H1 (cell line): ENCODE data around the gene TPM1. TPM values are rescaled to one million over a fixed set of nuclear protein-coding genes. Genes with fewer than 3 reads are reported as not detected.

Experiments used
- CTCF ChIA-PET: fragments of 300-600 bp; sonication (Branson Sonifier 250); formaldehyde crosslinking; loops from one replicate; lab custom pipeline; 2021; ENCODE audit not compliant: partially characterized antibody; lab: Charles Lee
- POLR2A ChIA-PET: fragments of 300-600 bp; sonication (Branson Sonifier 250); formaldehyde crosslinking; loops from one replicate; lab custom pipeline; 2021; ENCODE audit warnings: inconsistent platforms; ENCODE audit not compliant: partially characterized antibody; lab: Charles Lee
- DNase-seq, 2 experiments: peaks; one replicate each; pipeline versions ENCODE4 v3.0.0 to v3.0.0-alpha.2; 2010 to 2022; ENCODE audit warnings: low spot score in 2 of 2, low read depth in 1 of 2, mixed read lengths in 1 of 2
- FAIRE-seq: peaks from 2 replicates; lab custom pipeline; 2011; peaks lifted over from hg19 to GRCh38; lab: Jason Lieb, UNC
- H2AFZ ChIP-seq: 2 replicates; pipeline ENCODE4 v1.8.1; 2012; ENCODE audit warnings: low read length, inconsistent platforms
- H2AK5ac ChIP-seq: 2 replicates; pipeline ENCODE4 v1.6.1; 2013; ENCODE audit warnings: low read depth, low read length
- H2BK120ac ChIP-seq: replicated peaks from 2 replicates; pipeline ENCODE3; 2013; ENCODE audit warnings: low read depth, low read length, inconsistent platforms
- H2BK12ac ChIP-seq: 2 replicates; pipeline ENCODE4 v1.6.1; 2013; ENCODE audit warnings: low read depth, low read length
- H2BK15ac ChIP-seq: 2 replicates; pipeline ENCODE4 v1.6.1; 2013; ENCODE audit warnings: low read length
- H2BK20ac ChIP-seq: 2 replicates; pipeline ENCODE4 v1.6.1; 2013; ENCODE audit warnings: low read length
- H2BK5ac ChIP-seq: 2 replicates; pipeline ENCODE4 v1.6.1; 2013; ENCODE audit warnings: low read depth, low read length
- H3K14ac ChIP-seq: 2 replicates; pipeline ENCODE4 v1.6.1; 2013; ENCODE audit warnings: inconsistent platforms; ENCODE audit not compliant: insufficient read length
- H3K18ac ChIP-seq: 2 replicates; pipeline ENCODE4 v1.6.1; 2013; ENCODE audit warnings: low read length; ENCODE audit errors: extremely low read depth
- H3K23ac ChIP-seq: 2 replicates; pipeline ENCODE4 v1.6.1; 2013; ENCODE audit warnings: inconsistent platforms; ENCODE audit not compliant: insufficient read length
- H3K23me2 ChIP-seq: 2 replicates; pipeline ENCODE4 v1.6.1; 2013; ENCODE audit warnings: low read depth, low read length
- H3K27ac ChIP-seq: 2 replicates; pipeline ENCODE4 v1.6.1; 2011; ENCODE audit warnings: low read depth, low read length, inconsistent platforms
- H3K27me3 ChIP-seq, 4 experiments: replicated peaks in 1 of 4; 1 replicate in 1 of 4; 2 replicates in 3 of 4; pipeline versions ENCODE4 v1.6.1 to v1.8.1; 2011 to 2013; ENCODE audit warnings: low read length in 3 of 4, mild to moderate bottlenecking in 3 of 4, inconsistent platforms in 2 of 4, mixed read lengths in 2 of 4, moderate library complexity in 1 of 4; ENCODE audit not compliant: control insufficient read depth in 3 of 4, insufficient read depth in 3 of 4; ENCODE audit errors: extremely low read depth in 1 of 4
- H3K36me3 ChIP-seq, 4 experiments: 2 replicates each; pipeline versions ENCODE4 v1.6.1 to v1.8.1; 2011 to 2013; ENCODE audit warnings: mild to moderate bottlenecking in 4 of 4, low read length in 3 of 4, moderate library complexity in 2 of 4, control low read depth in 1 of 4, inconsistent platforms in 1 of 4; ENCODE audit not compliant: insufficient read depth in 4 of 4, control insufficient read depth in 2 of 4
- H3K4ac ChIP-seq: replicated peaks from 2 replicates; pipeline ENCODE3; 2013; ENCODE audit warnings: low read length, low read depth, mixed read lengths, inconsistent platforms; ENCODE audit not compliant: insufficient read length
- H3K4me1 ChIP-seq, 4 experiments: replicated peaks in 1 of 4; 1 replicate in 1 of 4; 2 replicates in 3 of 4; pipeline versions ENCODE4 v1.6.1 to v1.8.1; 2011 to 2013; ENCODE audit warnings: low read length in 3 of 4, inconsistent platforms in 2 of 4, mixed read lengths in 1 of 4; ENCODE audit not compliant: insufficient read depth in 4 of 4, control insufficient read depth in 3 of 4
- H3K4me2 ChIP-seq, 2 experiments: 2 replicates each; pipeline versions ENCODE4 v1.6.1 to v1.8.1; 2011 to 2013; ENCODE audit warnings: low read depth in 2 of 2, low read length in 2 of 2, control low read depth in 1 of 2, inconsistent platforms in 1 of 2, mild to moderate bottlenecking in 1 of 2; ENCODE audit not compliant: insufficient read depth in 1 of 2
- H3K4me3 ChIP-seq, 4 experiments: fragments of 200-600, 300-600 bp in 1 of 4; sonication (generic), shearing (Covaris generic), sonication (Bioruptor Twin) in 1 of 4; 2 replicates each; pipeline versions ENCODE4 v1.5.1 to v1.8.1; 2011 to 2016; ENCODE audit warnings: low read length in 4 of 4, low read depth in 3 of 4, control low read depth in 2 of 4, inconsistent platforms in 2 of 4, mild to moderate bottlenecking in 2 of 4, mixed read lengths in 1 of 4, moderate library complexity in 1 of 4; ENCODE audit not compliant: insufficient read depth in 2 of 4; ENCODE audit errors: extremely low read depth in 1 of 4
- H3K56ac ChIP-seq: replicated peaks from 2 replicates; pipeline ENCODE3; 2013; ENCODE audit warnings: low read depth, mild to moderate bottlenecking, mixed read lengths, low read length, inconsistent platforms; ENCODE audit not compliant: insufficient read length
- H3K79me1 ChIP-seq: 2 replicates; pipeline ENCODE4 v1.6.1; 2013; ENCODE audit warnings: low read depth, low read length, control low read depth
- H3K79me2 ChIP-seq, 2 experiments: 2 replicates each; pipeline versions ENCODE4 v1.6.1 to v1.8.1; 2012 to 2013; ENCODE audit warnings: low read length in 2 of 2, mild to moderate bottlenecking in 2 of 2, inconsistent platforms in 1 of 2; ENCODE audit not compliant: insufficient read depth in 2 of 2, control insufficient read depth in 1 of 2
- H3K9ac ChIP-seq, 4 experiments: replicated peaks in 1 of 4; 1 replicate in 1 of 4; 2 replicates in 3 of 4; pipeline versions ENCODE4 v1.6.1 to v1.8.1; 2011 to 2013; ENCODE audit warnings: low read depth in 3 of 4, low read length in 3 of 4, control low read depth in 2 of 4, mild to moderate bottlenecking in 2 of 4, moderate library complexity in 2 of 4, inconsistent platforms in 1 of 4; ENCODE audit errors: extremely low read depth in 1 of 4
- H3K9me3 ChIP-seq, 2 experiments: 2 replicates each; pipeline versions ENCODE4 v1.6.1 to v1.8.1; 2012 to 2013; ENCODE audit warnings: mild to moderate bottlenecking in 2 of 2, moderate library complexity in 2 of 2, control low read depth in 1 of 2, inconsistent platforms in 1 of 2, low read depth in 1 of 2, low read length in 1 of 2, mixed read lengths in 1 of 2; ENCODE audit not compliant: insufficient read depth in 2 of 2
- H4K20me1 ChIP-seq, 2 experiments: replicated peaks in 1 of 2; 2 replicates each; pipeline versions ENCODE3 to v1.8.1; 2011 to 2013; ENCODE audit warnings: inconsistent platforms in 2 of 2, low read length in 2 of 2, mild to moderate bottlenecking in 1 of 2; ENCODE audit not compliant: insufficient read depth in 2 of 2, control insufficient read depth in 1 of 2
- H4K5ac ChIP-seq: 2 replicates; pipeline ENCODE4 v1.6.1; 2013; ENCODE audit warnings: low read length, low read depth, mixed read lengths, inconsistent platforms; ENCODE audit not compliant: insufficient read length
- H4K8ac ChIP-seq: 2 replicates; pipeline ENCODE4 v1.8.0; 2013; ENCODE audit warnings: mild to moderate bottlenecking, moderate library complexity, low read length, inconsistent platforms; ENCODE audit not compliant: insufficient read depth; ENCODE audit errors: extremely low read depth
- H4K91ac ChIP-seq: replicated peaks from 2 replicates; pipeline ENCODE3; 2013; ENCODE audit warnings: low read length, mixed read lengths, inconsistent platforms; ENCODE audit not compliant: insufficient read length
- ASH2L ChIP-seq: fragments of 200-600, 300-600 bp; sonication (generic); IDR thresholded peaks from one replicate; pipeline ENCODE4 v1.7.1; 2017; ENCODE audit warnings: low read length
- EP300 ChIP-seq, 2 experiments: IDR thresholded peaks; 1 replicate in 1 of 2; 2 replicates in 1 of 2; pipeline ENCODE4 v1.6.1; 2011 to 2012; ENCODE audit warnings: low read depth in 2 of 2, low read length in 2 of 2, mild to moderate bottlenecking in 2 of 2, borderline replicate concordance in 1 of 2, inconsistent platforms in 1 of 2, moderate library complexity in 1 of 2
- KDM1A ChIP-seq: fragments of 200-600, 300-600 bp; sonication (generic); IDR thresholded peaks from 2 replicates; pipeline ENCODE4 v1.7.1; 2016; ENCODE audit warnings: mild to moderate bottlenecking, low read length, borderline replicate concordance
- MAX ChIP-seq: IDR thresholded peaks from 2 replicates; pipeline ENCODE4 v1.6.1; 2012; ENCODE audit warnings: inconsistent platforms
- RAD21 ChIP-seq, 2 experiments: IDR thresholded peaks in 1 of 2; conservative IDR thresholded peaks in 1 of 2; 2 replicates each; pipeline ENCODE4 v1.6.1; 2011; ENCODE audit warnings: low read depth in 2 of 2, low read length in 2 of 2, improper control_type of control experiment in 1 of 2, inconsistent platforms in 1 of 2, mild to moderate bottlenecking in 1 of 2, moderate library complexity in 1 of 2
- TBP ChIP-seq: IDR thresholded peaks from 2 replicates; pipeline ENCODE4 v1.6.1; 2011; ENCODE audit warnings: low read depth, low read length, improper control_type of control experiment
- YY1 ChIP-seq: IDR thresholded peaks from 2 replicates; pipeline ENCODE4 v1.6.1; 2011; ENCODE audit warnings: low read depth, mild to moderate bottlenecking, low read length
- WGBS, 2 experiments: shearing (Covaris generic) in 1 of 2; methylation state at CpG; one replicate each; pipeline versions ENCODE4 v1.1.6 to v1.1.7; 2013 to 2015; ENCODE audit warnings: low lambda C conversion rate in 2 of 2, mixed read lengths in 2 of 2, inconsistent platforms in 1 of 2, low coverage in 1 of 2, missing lambda C conversion rate in 1 of 2; ENCODE audit not compliant: insufficient replicate concordance in 2 of 2, insufficient coverage in 1 of 2, insufficient read length in 1 of 2; ENCODE audit errors: extremely low coverage in 1 of 2, missing lambda C conversion rate in 1 of 2; 5-methylcytosine and 5-hydroxymethylcytosine counted together
- polyA plus RNA-seq, 7 experiments: library from polyadenylated mRNA; depleted of rRNA in 3 of 7; stranded (reverse) in 5 of 7; unstranded in 2 of 7; fragments of >200 nt in 5 of 7; fragments of 200-250 nt in 2 of 7; gene quantifications; 1 replicate in 5 of 7; 2 replicates in 1 of 7; 4 replicates in 1 of 7; pipeline versions ENCODE4 v1.2.1 to v1.2.3, GENCODE V29; 2011 to 2013; ENCODE audit warnings: missing spikeins in 2 of 7, mixed read lengths in 2 of 7
- total RNA-seq: library from RNA; stranded (reverse); fragmentation: NEBNext Ultra II Directional; extraction: Animal tissue kit (Norgen Biotek cat#: 25700); gene quantifications from 2 replicates; pipeline ENCODE4 v1.2.1, GENCODE V29; 2021
- TF ChIP-seq, protein P1 (sequence below), 3 experiments: IDR thresholded peaks; 1 replicate in 2 of 3; 2 replicates in 1 of 3; pipeline versions ENCODE4 v1.5.1 to v1.6.1; 2011; ENCODE audit warnings: low read length in 3 of 3, mild to moderate bottlenecking in 3 of 3, inconsistent platforms in 2 of 3, low read depth in 1 of 3, moderate library complexity in 1 of 3; ENCODE audit not compliant: insufficient read depth in 1 of 3; ENCODE audit errors: control extremely low read depth in 1 of 3

TPM1 gene
- total and polyA plus RNA-seq, 2 of the 8 experiments (the other 6 are each of a cell fraction or from before 2014, with no cell fraction given): 258 to 579 TPM

DNA sequence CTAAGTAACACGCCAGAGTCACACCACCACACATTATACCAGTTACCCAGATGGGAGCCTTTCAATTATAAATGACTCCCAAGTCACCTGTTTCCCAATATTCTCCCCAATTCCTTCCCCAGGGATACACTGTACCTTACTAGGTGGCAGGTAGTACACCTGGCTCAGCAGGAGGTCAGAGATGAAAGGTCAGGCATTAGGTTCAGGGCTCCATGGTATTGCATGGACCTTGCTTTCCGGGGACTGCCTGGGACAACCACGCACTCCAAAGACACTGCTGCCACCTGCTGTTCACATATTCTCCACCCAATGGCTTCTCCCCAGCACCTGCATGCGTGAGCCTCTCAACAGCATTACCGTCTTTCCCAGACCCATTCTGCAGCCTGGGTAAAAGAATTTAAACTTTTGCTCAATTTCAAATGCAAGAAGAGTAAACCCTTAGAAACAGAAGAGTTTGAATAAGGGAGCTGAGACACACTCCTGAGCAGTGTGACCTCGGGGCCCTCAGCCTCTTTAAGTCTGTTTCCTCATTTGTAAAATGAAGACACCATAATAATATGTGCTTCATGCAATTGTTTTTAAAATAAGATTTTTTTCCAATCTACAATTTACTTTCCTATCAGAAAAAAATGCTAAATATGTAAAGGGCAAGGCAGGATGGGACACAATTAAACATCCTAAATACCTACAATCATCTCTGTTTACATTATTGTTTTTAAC lies 51.1 kb downstream of the TPM1 start:
- ChIA-PET CTCF (interaction anchor here (0.6 to 3.5 kb wide), 41 partner anchors 12 to 352 kb away, joined by 3 to 22 read pairs (median 4); no protein-coding TSS in a partner anchor), POLR2A (interaction anchor here (1.1 to 18.5 kb wide), 5 partner anchors 13 to 243 kb away, joined by 3 to 325 read pairs (median 5); partner anchors contain the start of gene TPM1)
- no peak overlapping the region for H3K18ac ChIP-seq
- no peak overlapping the region for H4K5ac ChIP-seq
- H3K9me3 ChIP-seq: peaks cover 0 to 4% of the 10 kb centered on the region in 2 experiments; a peak in 1 of 4 replicates
- H2BK12ac ChIP-seq: peak overlapping the region; percentile 53; the same call in 1 of the 2 replicates
- no peak overlapping the region for H2BK120ac ChIP-seq
- no peak overlapping the region for H3K23ac ChIP-seq
- no peak overlapping the region; the same call in 1 of the 2 replicates for H2BK20ac ChIP-seq
- no peak overlapping the region for H3K9ac ChIP-seq
- H3K36me3 ChIP-seq: no peaks in the 10 kb centered on the region
- H2BK15ac ChIP-seq: no peak overlapping the region
- WGBS, 2 experiments: 42% methylated on average over 6 of the region's 6 CpGs; no CpG with 5 or more reads in 1 of the 2 experiments
- no peak overlapping the region for H3K4ac ChIP-seq
- H4K20me1 ChIP-seq: no peaks in the 10 kb centered on the region
- H2BK5ac ChIP-seq: no peak overlapping the region
- peak; percentile 65 to 87 for DNase-seq
- no peak overlapping the region for H3K14ac ChIP-seq
- H3K4me3 ChIP-seq: no peak overlapping the region
- no peak overlapping the region for H3K56ac ChIP-seq
- no peaks in the 10 kb centered on the region for H3K23me2 ChIP-seq
- no peaks in the 10 kb centered on the region for H3K79me2 ChIP-seq
- no peak overlapping the region for H2AK5ac ChIP-seq
- peak; percentile 84 for FAIRE-seq
- no peaks in the 10 kb centered on the region for H3K27me3 ChIP-seq
- no peak overlapping the region for H4K8ac ChIP-seq
- peaks cover 4 to 9% (median 8%) of the 10 kb centered on the region in 4 experiments; a peak in 5 of 7 replicates for H3K4me1 ChIP-seq
- H3K27ac ChIP-seq: no peak overlapping the region
- no peaks in the 10 kb centered on the region for H3K79me1 ChIP-seq
- no peak overlapping the region for H3K4me2 ChIP-seq
- H2AFZ ChIP-seq: no peak overlapping the region
- no peak overlapping the region for H4K91ac ChIP-seq
- TF ChIP-seq YY1: peak; percentile 79
- no peak for TF ChIP-seq TBP
- TF ChIP-seq MAX: peak; percentile 63
- TF ChIP-seq ASH2L: peak; percentile 16
- TF ChIP-seq, protein P1, sequence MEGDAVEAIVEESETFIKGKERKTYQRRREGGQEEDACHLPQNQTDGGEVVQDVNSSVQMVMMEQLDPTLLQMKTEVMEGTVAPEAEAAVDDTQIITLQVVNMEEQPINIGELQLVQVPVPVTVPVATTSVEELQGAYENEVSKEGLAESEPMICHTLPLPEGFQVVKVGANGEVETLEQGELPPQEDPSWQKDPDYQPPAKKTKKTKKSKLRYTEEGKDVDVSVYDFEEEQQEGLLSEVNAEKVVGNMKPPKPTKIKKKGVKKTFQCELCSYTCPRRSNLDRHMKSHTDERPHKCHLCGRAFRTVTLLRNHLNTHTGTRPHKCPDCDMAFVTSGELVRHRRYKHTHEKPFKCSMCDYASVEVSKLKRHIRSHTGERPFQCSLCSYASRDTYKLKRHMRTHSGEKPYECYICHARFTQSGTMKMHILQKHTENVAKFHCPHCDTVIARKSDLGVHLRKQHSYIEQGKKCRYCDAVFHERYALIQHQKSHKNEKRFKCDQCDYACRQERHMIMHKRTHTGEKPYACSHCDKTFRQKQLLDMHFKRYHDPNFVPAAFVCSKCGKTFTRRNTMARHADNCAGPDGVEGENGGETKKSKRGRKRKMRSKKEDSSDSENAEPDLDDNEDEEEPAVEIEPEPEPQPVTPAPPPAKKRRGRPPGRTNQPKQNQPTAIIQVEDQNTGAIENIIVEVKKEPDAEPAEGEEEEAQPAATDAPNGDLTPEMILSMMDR (IDR thresholded peaks at IDR 0.05; ENCODE audit: control extremely low read depth in 1 of 3, insufficient read depth in 1 of 3, low read depth in 1 of 3, low read length in 3 of 3): peak; percentile 87 to 95 (median 95)
- 0 out of 3 replicates have a peak, but pooled peaks of 1 of the 2 experiments have one; percentile 27 for TF ChIP-seq EP300 (IDR thresholded peaks at IDR 0.05; ENCODE audit: borderline replicate concordance in 1 of 2, low read depth in 2 of 2, low read length in 2 of 2)
- TF ChIP-seq RAD21 (IDR thresholded peaks at IDR 0.05 in 1 of 2, conservative IDR thresholded peaks at IDR 0.05 in 1 of 2; ENCODE audit: low read depth in 2 of 2, low read length in 2 of 2): peak; percentile 98 to 99
- TF ChIP-seq KDM1A: 0 out of 2 replicates have a peak, but pooled peaks have one; percentile 53
